Measurements from ENCODE around the gene DTYMK.

The DTYMK gene

GRCh38 chr2:241656190-241656741 lies 30.3 kb downstream of the DTYMK start:
- no peak overlapping the region for H3K4me3 ChIP-seq (ENCODE audit: low read length)
- DNase-seq (ENCODE audit: low read depth) = no peak
- TF ChIP-seq CTCF (IDR thresholded peaks at IDR 0.05; ENCODE audit: insufficient read depth, low read depth, low read length, missing control alignments) = no peak

- no peak overlapping the region for H3K4me3 ChIP-seq (ENCODE audit: low read length)
- no peak for DNase-seq (ENCODE audit: low read depth)
- no peak for TF ChIP-seq CTCF (IDR thresholded peaks at IDR 0.05; ENCODE audit: insufficient read depth, low read depth, low read length, missing control alignments)
Measured at GRCh38 chr2:241655516-241656189, 31.0 kb downstream of the DTYMK start.

- no peak for DNase-seq (ENCODE audit: low read depth)
- TF ChIP-seq CTCF (IDR thresholded peaks at IDR 0.05; ENCODE audit: insufficient read depth, low read depth, low read length, missing control alignments) = no peak
- H3K4me3 ChIP-seq (ENCODE audit: low read length) = no peak overlapping the region
Measured at GRCh38 chr2:241654551-241654950, 32.1 kb downstream of the DTYMK start.

GRCh38 chr2:241653210-241653750 lies 33.3 kb downstream of the DTYMK start:
- no peak for TF ChIP-seq CTCF (IDR thresholded peaks at IDR 0.05; ENCODE audit: insufficient read depth, low read depth, low read length, missing control alignments)
- no peak overlapping the region for H3K4me3 ChIP-seq (ENCODE audit: low read length)
- no peak for DNase-seq (ENCODE audit: low read depth)

GRCh38 chr2:241652722-241653121 lies 33.9 kb downstream of the DTYMK start:
- DNase-seq (ENCODE audit: low read depth) = no peak
- no peak overlapping the region for H3K4me3 ChIP-seq (ENCODE audit: low read length)
- TF ChIP-seq CTCF (IDR thresholded peaks at IDR 0.05; ENCODE audit: insufficient read depth, low read depth, low read length, missing control alignments) = no peak

GRCh38 chr2:241652142-241652541 lies 34.5 kb downstream of the DTYMK start:
- TF ChIP-seq CTCF (IDR thresholded peaks at IDR 0.05; ENCODE audit: insufficient read depth, low read depth, low read length, missing control alignments) = no peak
- H3K4me3 ChIP-seq (ENCODE audit: low read length) = no peak overlapping the region
- no peak for DNase-seq (ENCODE audit: low read depth)

GRCh38 chr2:241649927-241650326 lies 36.7 kb downstream of the DTYMK start:
- TF ChIP-seq CTCF (IDR thresholded peaks at IDR 0.05; ENCODE audit: insufficient read depth, low read depth, low read length, missing control alignments) = no peak

More at GRCh38 chr2:241649927-241650326, 36.7 kb downstream of the DTYMK start:
- H3K4me3 ChIP-seq (ENCODE audit: low read length) = no peak overlapping the region
- no peak for DNase-seq (ENCODE audit: low read depth)

All from epithelial cell of esophagus (primary cell).